Activated naive CD4-positive, alpha-beta T cell treated with anti-CD3 and anti-CD28 coated beads for 36 hours (primary cell): ENCODE data around the gene REEP1. TPM values are rescaled to one million over a fixed set of nuclear protein-coding genes. Genes with fewer than 3 reads are reported as not detected.

Experiments used
- CTCF ChIA-PET: fragments of 350-600 bp; sonication (Branson Sonifier 250); formaldehyde crosslinking; loops from one replicate; lab custom pipeline; 2021; ENCODE audit warnings: antibody characterized with exemption; lab: Charles Lee
- DNase-seq: peaks from one replicate; pipeline ENCODE4 v3.0.0-alpha.2; 2020
- H3K27ac Mint-ChIP-seq: one replicate; pipeline ENCODE4 v1.8.0; 2021; ENCODE audit warnings: mild to moderate bottlenecking, mixed read lengths
- H3K27me3 Mint-ChIP-seq: one replicate; pipeline ENCODE4 v1.8.0; 2021; ENCODE audit warnings: low read depth, mixed read lengths
- H3K36me3 Mint-ChIP-seq: one replicate; pipeline ENCODE4 v1.8.0; 2021; ENCODE audit warnings: low read depth, mixed read lengths
- H3K4me1 Mint-ChIP-seq: one replicate; pipeline ENCODE4 v1.8.0; 2021; ENCODE audit warnings: low read depth, mixed read lengths
- H3K4me3 Mint-ChIP-seq: one replicate; pipeline ENCODE4 v1.8.0; 2021; ENCODE audit warnings: mild to moderate bottlenecking, moderate library complexity, mixed read lengths
- H3K9me3 Mint-ChIP-seq: one replicate; pipeline ENCODE4 v1.8.0; 2021; ENCODE audit warnings: mixed read lengths
- intact Hi-C: fragments of 100-400 bp; cut with micrococcal nuclease; formaldehyde crosslinking; loops from one replicate; pipeline ENCODE4 v1.15.1; 2023
- total RNA-seq, 2 experiments: library from RNA; stranded (reverse); gene quantifications; one replicate each; pipeline ENCODE4 v1.2.3, GENCODE V29; 2021

Gene REEP1
- total RNA-seq, 2 experiments from 2014 or later, result 0.19 to 0.37 TPM

DNA sequence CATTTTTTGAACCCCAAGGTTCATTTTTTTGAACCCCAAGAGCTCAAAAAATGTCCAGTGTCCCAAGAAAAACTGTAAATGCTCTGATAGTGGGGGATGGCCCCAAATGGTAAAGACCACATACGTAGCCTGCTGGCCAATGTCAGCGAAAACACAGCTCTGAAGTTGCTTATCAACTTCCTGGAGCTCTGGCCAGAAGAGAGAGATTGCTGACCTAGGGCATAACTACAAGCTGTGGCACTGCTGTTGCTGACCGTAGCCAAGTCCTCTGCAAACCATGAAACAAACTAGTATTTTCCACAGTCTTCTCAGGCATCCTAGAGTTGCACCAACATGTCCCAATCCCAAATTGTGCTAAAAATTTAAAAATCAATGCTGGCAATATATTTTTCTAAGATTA, 50.9 kb downstream of the REEP1 start:
- H3K4me1 Mint-ChIP-seq, result no peaks in the 10 kb centered on the region
- intact Hi-C loops, result no loop called here
- no peak overlapping the region for H3K27ac Mint-ChIP-seq
- CTCF ChIA-PET, result no interaction called here
- no peak for DNase-seq
- no peaks in the 10 kb centered on the region for H3K36me3 Mint-ChIP-seq
- H3K9me3 Mint-ChIP-seq, result no peaks in the 10 kb centered on the region
- H3K4me3 Mint-ChIP-seq, result no peak overlapping the region
- H3K27me3 Mint-ChIP-seq, result peaks cover 1% of the 10 kb centered on the region

GRCh38 chr2:86285981-86286380, 51.4 kb downstream of the REEP1 start:
- H3K27me3 Mint-ChIP-seq, result peaks cover 1% of the 10 kb centered on the region
- no peaks in the 10 kb centered on the region for H3K36me3 Mint-ChIP-seq
- no peaks in the 10 kb centered on the region for H3K4me1 Mint-ChIP-seq
- DNase-seq, result no peak
- H3K9me3 Mint-ChIP-seq, result no peaks in the 10 kb centered on the region
- CTCF ChIA-PET, result no interaction called here
- H3K4me3 Mint-ChIP-seq, result no peak overlapping the region
- H3K27ac Mint-ChIP-seq, result no peak overlapping the region
- intact Hi-C loops, result no loop called here

DNA sequence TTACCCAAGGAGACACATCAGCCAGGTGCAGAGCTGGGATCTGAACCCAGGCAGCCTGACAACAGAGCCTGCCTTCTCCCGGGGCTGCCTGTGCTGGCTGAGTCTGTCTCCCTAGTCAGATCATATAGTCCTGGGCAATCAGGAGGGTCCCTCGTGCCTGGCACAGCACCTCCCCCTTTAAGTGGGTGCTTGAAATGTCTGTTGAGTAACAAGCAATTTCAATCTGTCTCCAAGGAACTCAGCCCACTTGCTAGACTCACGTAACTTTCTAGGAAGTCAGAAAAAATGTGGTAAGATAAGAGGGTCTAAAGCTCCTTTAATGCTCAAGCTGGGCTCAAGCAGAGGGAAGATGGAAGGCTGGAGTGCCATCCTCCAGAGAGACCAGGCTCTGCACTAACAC, 51.9 kb downstream of the REEP1 start:
- H3K36me3 Mint-ChIP-seq, result no peaks in the 10 kb centered on the region
- H3K4me3 Mint-ChIP-seq, result no peak overlapping the region
- DNase-seq, result no peak
- intact Hi-C loops, result no loop called here
- no peaks in the 10 kb centered on the region for H3K4me1 Mint-ChIP-seq
- no peak overlapping the region for H3K27ac Mint-ChIP-seq
- CTCF ChIA-PET, result no interaction called here
- peaks cover 1% of the 10 kb centered on the region for H3K27me3 Mint-ChIP-seq
- no peaks in the 10 kb centered on the region for H3K9me3 Mint-ChIP-seq

GRCh38 chr2:86284987-86285386, 52.4 kb downstream of the REEP1 start:
- no peak for DNase-seq
- no peak overlapping the region for H3K27ac Mint-ChIP-seq
- peaks cover 1% of the 10 kb centered on the region for H3K27me3 Mint-ChIP-seq
- CTCF ChIA-PET, result no interaction called here
- no peaks in the 10 kb centered on the region for H3K9me3 Mint-ChIP-seq
- H3K4me1 Mint-ChIP-seq, result no peaks in the 10 kb centered on the region
- intact Hi-C loops, result no loop called here
- no peaks in the 10 kb centered on the region for H3K36me3 Mint-ChIP-seq
- H3K4me3 Mint-ChIP-seq, result no peak overlapping the region

GRCh38 chr2:86284401-86284841, 53.0 kb downstream of the REEP1 start:
- intact Hi-C loops, result no loop called here
- Mint-ChIP-seq H3K4me1 (no peaks in the 10 kb centered on the region), H3K4me3 (no peak overlapping the region), H3K9me3 (no peaks in the 10 kb centered on the region), H3K27ac (no peak overlapping the region), H3K27me3 (peaks cover 1% of the 10 kb centered on the region), H3K36me3 (no peaks in the 10 kb centered on the region)
- CTCF ChIA-PET, result interaction anchor here (1.0 to 1.4 kb wide), 2 partner anchors 12 to 63 kb away, joined by 3 to 4 read pairs; no protein-coding TSS in a partner anchor
- no peak for DNase-seq

DNA sequence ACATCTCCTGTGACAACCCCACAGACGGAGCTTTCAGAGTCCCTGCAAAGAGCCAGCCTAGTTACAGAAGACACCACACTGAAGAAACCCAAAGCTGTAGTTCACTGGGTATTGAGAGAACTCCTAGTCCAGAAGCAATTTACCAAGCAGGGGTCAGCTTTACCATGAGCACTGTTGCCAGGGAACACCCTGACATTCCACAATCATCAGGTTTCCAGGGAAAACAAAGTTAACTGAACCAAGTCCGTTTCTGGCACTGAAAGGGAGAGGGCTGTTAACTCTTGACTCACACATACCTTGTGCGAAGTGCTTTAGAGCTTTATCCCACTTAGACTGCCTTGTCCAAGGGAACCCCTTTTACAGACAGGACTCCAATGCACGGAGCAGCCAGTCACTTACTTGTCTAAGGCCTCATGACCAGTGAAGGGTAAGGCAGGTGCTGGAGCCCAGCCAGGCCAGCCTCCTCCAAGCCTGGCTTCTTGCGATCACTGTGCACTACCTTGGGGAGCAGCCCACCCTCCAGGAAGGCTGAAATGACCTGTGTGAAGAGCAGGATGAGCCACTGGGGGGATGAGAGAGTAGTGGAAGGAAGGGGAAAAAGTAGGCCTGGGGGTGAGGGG, 53.9 kb downstream of the REEP1 start:
- CTCF ChIA-PET, result interaction anchor here (0.5 to 1.4 kb wide), 4 partner anchors 13 to 99 kb away, joined by 3 to 4 read pairs (median 3); no protein-coding TSS in a partner anchor
- no peak for DNase-seq
- H3K4me1 Mint-ChIP-seq, result no peaks in the 10 kb centered on the region
- intact Hi-C loops, result no loop called here
- H3K27me3 Mint-ChIP-seq, result peaks cover 1% of the 10 kb centered on the region
- H3K36me3 Mint-ChIP-seq, result no peaks in the 10 kb centered on the region
- H3K9me3 Mint-ChIP-seq, result no peaks in the 10 kb centered on the region
- no peak overlapping the region for H3K4me3 Mint-ChIP-seq
- H3K27ac Mint-ChIP-seq, result no peak overlapping the region

DNA sequence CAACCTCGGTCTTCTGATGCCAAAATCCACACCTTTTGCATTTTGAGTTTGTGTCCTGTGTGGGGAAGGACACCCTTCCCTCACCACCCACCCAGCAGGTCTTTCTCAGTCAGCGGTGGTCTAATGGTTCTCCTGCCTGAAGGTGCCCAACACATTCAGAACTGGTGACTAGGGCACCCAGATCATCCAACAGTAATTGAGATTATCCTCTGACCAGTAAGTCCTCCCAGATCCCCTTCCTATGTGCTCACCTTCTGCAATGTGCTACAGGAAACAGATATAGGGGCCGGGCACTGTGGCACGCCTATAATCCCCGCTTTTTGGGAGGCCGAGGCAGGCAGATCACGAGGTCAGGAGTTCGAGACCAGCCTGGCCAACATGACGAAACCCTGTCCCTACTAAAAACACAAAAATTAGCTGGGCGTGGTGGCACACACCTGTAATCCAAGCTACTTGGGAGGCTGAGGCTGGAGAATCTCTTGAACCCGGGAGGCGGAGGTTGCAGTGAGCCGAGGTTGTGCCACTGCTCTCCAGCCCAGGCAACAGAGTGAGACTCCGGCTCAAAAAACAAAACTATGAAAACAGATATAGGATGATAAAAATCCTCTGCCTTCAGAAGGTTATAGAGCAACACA, 56.2 kb downstream of the REEP1 start:
- Mint-ChIP-seq H3K4me3 (no peak overlapping the region), H3K27ac (no peak overlapping the region), H3K4me1 (no peaks in the 10 kb centered on the region), H3K27me3 (no peaks in the 10 kb centered on the region), H3K36me3 (no peaks in the 10 kb centered on the region), H3K9me3 (no peaks in the 10 kb centered on the region)
- no peak for DNase-seq
- intact Hi-C loops, result no loop called here
- CTCF ChIA-PET, result interaction anchor here (0.6 kb wide), 1 partner anchor 311 kb away, joined by 4 read pairs; no protein-coding TSS in a partner anchor

- CTCF ChIA-PET, result no interaction called here
- Mint-ChIP-seq H3K4me3 (no peak overlapping the region), H3K27me3 (no peaks in the 10 kb centered on the region)
Observed at GRCh38 chr2:86280191-86280667, 57.2 kb downstream of the REEP1 start.

DNA sequence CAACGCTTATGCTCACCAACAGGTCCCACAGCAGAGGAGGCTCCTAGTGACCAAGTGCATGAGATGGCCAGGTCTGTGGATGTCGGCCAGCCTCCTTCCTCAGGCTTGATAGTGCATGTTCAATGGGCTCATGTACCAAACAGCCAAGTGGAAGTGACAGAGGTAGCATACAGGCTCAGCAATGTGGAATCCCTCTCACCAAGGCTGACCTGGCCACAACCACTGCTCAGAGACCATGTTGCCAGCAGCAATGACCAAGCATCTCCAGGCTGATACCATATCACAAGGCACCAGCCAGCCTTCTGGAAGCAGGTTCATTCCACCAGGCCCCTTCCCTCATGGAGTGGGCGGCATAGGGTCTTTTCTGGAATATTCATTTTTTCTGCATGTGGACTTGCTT, 61.5 kb downstream of the REEP1 start:
- no peak overlapping the region for H3K27ac Mint-ChIP-seq

More at GRCh38 chr2:86280191-86280667, 57.2 kb downstream of the REEP1 start:
- no peaks in the 10 kb centered on the region for H3K9me3 Mint-ChIP-seq
- intact Hi-C loops, result no loop called here
- no peaks in the 10 kb centered on the region for H3K4me1 Mint-ChIP-seq
- no peak overlapping the region for H3K27ac Mint-ChIP-seq
- no peaks in the 10 kb centered on the region for H3K36me3 Mint-ChIP-seq
- no peak for DNase-seq

DNA sequence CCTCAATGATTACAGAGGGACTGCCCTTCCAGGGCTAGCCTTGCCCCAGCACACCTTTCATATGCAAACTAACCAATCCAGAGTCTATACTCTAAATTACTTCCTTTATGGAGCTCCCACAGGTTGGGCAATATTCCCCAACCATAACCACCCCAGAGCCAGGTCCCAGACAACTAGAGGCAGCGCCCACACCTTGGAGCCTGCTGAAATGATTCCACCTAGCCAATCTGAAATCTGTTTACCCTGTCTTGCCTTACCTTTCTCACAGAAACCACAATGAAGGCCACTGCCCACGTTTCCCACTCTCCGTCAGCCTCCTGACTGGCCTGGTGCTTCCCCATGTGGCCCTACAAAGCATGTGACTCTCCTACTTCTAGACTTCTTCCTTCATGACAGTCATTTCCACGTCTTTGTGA, 62.0 kb downstream of the REEP1 start:
- H3K27ac Mint-ChIP-seq, result no peak overlapping the region
- CTCF ChIA-PET, result interaction anchor here (1.3 kb wide), 1 partner anchor 10 kb away, joined by 3 read pairs; no protein-coding TSS in a partner anchor
- intact Hi-C loops, result no loop called here

More for the DNA sequence above, 61.5 kb downstream of the REEP1 start:
- peaks cover 2% of the 10 kb centered on the region for H3K36me3 Mint-ChIP-seq
- CTCF ChIA-PET, result interaction anchor here (1.3 kb wide), 1 partner anchor 10 kb away, joined by 3 read pairs; no protein-coding TSS in a partner anchor
- DNase-seq, result no peak
- H3K27me3 Mint-ChIP-seq, result no peaks in the 10 kb centered on the region
- intact Hi-C loops, result no loop called here
- no peak overlapping the region for H3K4me3 Mint-ChIP-seq
- H3K4me1 Mint-ChIP-seq, result peaks cover 10% of the 10 kb centered on the region
- H3K9me3 Mint-ChIP-seq, result peaks cover 23% of the 10 kb centered on the region

GRCh38 chr2:86274918-86275275, 62.5 kb downstream of the REEP1 start:
- DNase-seq, result no peak
- H3K36me3 Mint-ChIP-seq, result peaks cover 4% of the 10 kb centered on the region
- no peaks in the 10 kb centered on the region for H3K27me3 Mint-ChIP-seq
- CTCF ChIA-PET, result interaction anchor here (1.3 kb wide), 1 partner anchor 9 kb away, joined by 3 read pairs; no protein-coding TSS in a partner anchor
- no peak overlapping the region for H3K4me3 Mint-ChIP-seq
- H3K27ac Mint-ChIP-seq, result no peak overlapping the region
- intact Hi-C loops, result no loop called here
- H3K9me3 Mint-ChIP-seq, result peaks cover 27% of the 10 kb centered on the region
- peaks cover 10% of the 10 kb centered on the region for H3K4me1 Mint-ChIP-seq

More for the DNA sequence above, 62.0 kb downstream of the REEP1 start:
- Mint-ChIP-seq H3K9me3 (peaks cover 27% of the 10 kb centered on the region), H3K4me3 (no peak overlapping the region), H3K4me1 (peaks cover 10% of the 10 kb centered on the region), H3K27me3 (no peaks in the 10 kb centered on the region), H3K36me3 (peaks cover 4% of the 10 kb centered on the region)
- no peak for DNase-seq

- H3K4me3 Mint-ChIP-seq, result no peak overlapping the region
- CTCF ChIA-PET, result interaction anchor here (1.3 kb wide), 1 partner anchor 9 kb away, joined by 3 read pairs; no protein-coding TSS in a partner anchor
- H3K4me1 Mint-ChIP-seq, result peaks cover 10% of the 10 kb centered on the region
- no peak for DNase-seq
- intact Hi-C loops, result no loop called here
- H3K9me3 Mint-ChIP-seq, result peaks cover 27% of the 10 kb centered on the region
- H3K27ac Mint-ChIP-seq, result no peak overlapping the region
- H3K27me3 Mint-ChIP-seq, result no peaks in the 10 kb centered on the region
- H3K36me3 Mint-ChIP-seq, result peaks cover 4% of the 10 kb centered on the region
Observed at GRCh38 chr2:86274265-86274917, 63.0 kb downstream of the REEP1 start.
